Prostate gland (tissue), 2 donors: ENCODE data around the gene CREBL2. TPM values are rescaled to one million over a fixed set of nuclear protein-coding genes. Genes with fewer than 3 reads are reported as not detected.

Experiments used
- DNase-seq: peaks from one replicate; pipeline ENCODE4 v3.0.0-alpha.2; 2019; ENCODE audit warnings: low spot score
- H3K27ac ChIP-seq, 2 donors: fragments of 200-600 bp; sonication (generic); 2 replicates each; pipeline ENCODE4 v1.5.1; 2017 to 2019
- H3K27me3 ChIP-seq: fragments of 200-600 bp; sonication (generic); replicated peaks from 2 replicates; pipeline ENCODE4 v1.5.1; 2019; ENCODE audit not compliant: insufficient read depth
- H3K36me3 ChIP-seq, 2 donors: fragments of 200-600 bp; sonication (generic); 1 replicate in 1 of 2; 2 replicates in 1 of 2; pipeline versions ENCODE4 v1.5.1 to v1.8.1; 2017 to 2019
- H3K4me1 ChIP-seq: fragments of 200-600 bp; sonication (generic); replicated peaks from 2 replicates; pipeline ENCODE4 v1.5.1; 2019
- H3K4me3 ChIP-seq, 2 donors: fragments of 200-600 bp; sonication (generic); 2 replicates each; pipeline ENCODE4 v1.5.1; 2017 to 2019
- H3K9me3 ChIP-seq: fragments of 200-600 bp; sonication (generic); 2 replicates; pipeline ENCODE4 v1.5.1; 2017
- POLR2A ChIP-seq: fragments of 450-650 bp; IDR thresholded peaks from one replicate; pipeline ENCODE4 v1.6.1; 2016; ENCODE audit warnings: antibody characterized with exemption, mild to moderate bottlenecking
- POLR2AphosphoS5 ChIP-seq: sonication (generic); formaldehyde crosslinking; IDR thresholded peaks from one replicate; pipeline ENCODE4 v1.6.1; 2017; ENCODE audit warnings: antibody characterized with exemption
- WGBS: methylation state at CpG from one replicate; pipeline ENCODE4 v1.1.5; 2018; 5-methylcytosine and 5-hydroxymethylcytosine counted together
- intact Hi-C: fragments of 100-400 bp; cut with DNase I; formaldehyde crosslinking; loops from one replicate; pipeline ENCODE4 v1.14.2; 2022
- total RNA-seq, 2 donors: library from RNA; depleted of rRNA; stranded (reverse); fragments of >200 nt; gene quantifications; one replicate each; pipeline ENCODE4 v1.1.0, GENCODE V29; 2016
- TF ChIP-seq, protein P1 (sequence below), 4 experiments: fragments of 200-600 bp in 2 of 4; fragments of 450-650 bp in 2 of 4; sonication (generic) in 2 of 4; IDR thresholded peaks; 1 replicate in 3 of 4; 2 replicates in 1 of 4; pipeline ENCODE4 v1.5.1; 2016 to 2019; ENCODE audit warnings: antibody characterized with exemption in 4 of 4, mild to moderate bottlenecking in 2 of 4, moderate library complexity in 2 of 4

Gene CREBL2
- total RNA-seq, 2 donors from 2014 or later: 48.1 to 59.8 TPM

DNA sequence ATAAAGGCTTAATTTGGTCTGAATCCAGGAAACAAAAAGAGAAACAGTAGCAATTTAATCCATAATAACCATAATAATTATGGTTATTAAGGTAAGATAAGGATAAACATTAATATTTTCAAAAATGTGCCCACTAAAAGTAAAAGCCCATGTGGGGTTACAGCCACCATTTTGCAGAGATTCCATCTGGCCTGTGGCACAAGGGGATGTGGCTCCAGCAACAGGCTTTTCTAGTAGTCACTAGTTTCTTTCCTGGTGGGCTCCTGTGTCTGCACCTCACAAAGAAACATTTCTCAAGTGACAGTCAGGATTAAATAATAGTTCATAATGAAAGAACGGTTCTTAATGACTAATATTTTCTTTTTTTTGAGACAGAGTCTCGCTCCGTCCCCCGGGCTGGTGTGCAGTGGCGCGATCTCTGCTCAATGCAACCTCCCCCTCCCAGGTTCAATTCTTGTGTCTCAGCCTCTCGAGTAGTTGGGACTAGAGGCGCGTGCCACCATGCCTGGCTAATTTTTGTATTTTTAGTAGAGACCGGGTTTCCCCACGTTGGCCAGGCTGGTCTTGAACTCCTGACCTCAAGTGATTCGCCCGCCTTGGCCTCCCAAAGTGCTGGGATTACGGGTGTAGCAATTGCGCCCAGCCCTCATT is 52.1 kb downstream of the CREBL2 start:
- DNase-seq: no peak
- 96% methylated on average over 15 of the region's 15 CpGs for whole genome bisulfite sequencing

DNA sequence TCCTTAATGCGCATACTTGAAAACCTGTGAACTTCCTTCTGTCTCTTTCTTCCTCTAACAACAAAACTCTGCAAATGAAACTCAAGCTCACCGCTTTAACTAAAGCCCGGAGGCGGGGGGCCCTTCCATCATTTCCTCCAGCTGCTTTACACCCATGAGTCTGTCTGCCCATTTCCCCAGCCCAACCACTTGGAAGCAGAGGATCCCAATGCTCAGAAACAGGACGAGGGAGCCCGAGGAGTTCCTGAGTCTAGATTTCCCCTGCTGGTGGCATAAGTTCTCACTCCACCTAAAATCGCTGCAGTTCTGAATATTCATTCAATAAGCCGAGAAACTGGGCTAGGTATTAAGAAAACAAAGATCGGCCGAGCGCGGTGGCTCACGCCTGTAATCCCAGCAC is 53.5 kb downstream of the CREBL2 start:
- intact Hi-C loops: no loop called here
- WGBS: 86% methylated on average over 13 of the region's 13 CpGs
- no peak for DNase-seq
- Histone ChIP-seq H3K4me3 (no peak overlapping the region), H3K9me3 (no peaks in the 10 kb centered on the region), H3K36me3 (no peaks in the 10 kb centered on the region), H3K27ac (no peak overlapping the region), H3K4me1 (no peaks in the 10 kb centered on the region), H3K27me3 (no peaks in the 10 kb centered on the region)
- no peak for TF ChIP-seq POLR2AphosphoS5
- TF ChIP-seq, protein P1, sequence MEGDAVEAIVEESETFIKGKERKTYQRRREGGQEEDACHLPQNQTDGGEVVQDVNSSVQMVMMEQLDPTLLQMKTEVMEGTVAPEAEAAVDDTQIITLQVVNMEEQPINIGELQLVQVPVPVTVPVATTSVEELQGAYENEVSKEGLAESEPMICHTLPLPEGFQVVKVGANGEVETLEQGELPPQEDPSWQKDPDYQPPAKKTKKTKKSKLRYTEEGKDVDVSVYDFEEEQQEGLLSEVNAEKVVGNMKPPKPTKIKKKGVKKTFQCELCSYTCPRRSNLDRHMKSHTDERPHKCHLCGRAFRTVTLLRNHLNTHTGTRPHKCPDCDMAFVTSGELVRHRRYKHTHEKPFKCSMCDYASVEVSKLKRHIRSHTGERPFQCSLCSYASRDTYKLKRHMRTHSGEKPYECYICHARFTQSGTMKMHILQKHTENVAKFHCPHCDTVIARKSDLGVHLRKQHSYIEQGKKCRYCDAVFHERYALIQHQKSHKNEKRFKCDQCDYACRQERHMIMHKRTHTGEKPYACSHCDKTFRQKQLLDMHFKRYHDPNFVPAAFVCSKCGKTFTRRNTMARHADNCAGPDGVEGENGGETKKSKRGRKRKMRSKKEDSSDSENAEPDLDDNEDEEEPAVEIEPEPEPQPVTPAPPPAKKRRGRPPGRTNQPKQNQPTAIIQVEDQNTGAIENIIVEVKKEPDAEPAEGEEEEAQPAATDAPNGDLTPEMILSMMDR (IDR thresholded peaks at IDR 0.05): no peak
- no peak for TF ChIP-seq POLR2A

More for the DNA sequence above, 52.1 kb downstream of the CREBL2 start:
- Histone ChIP-seq H3K4me1 (no peaks in the 10 kb centered on the region), H3K27me3 (no peaks in the 10 kb centered on the region), H3K4me3 (no peak overlapping the region), H3K36me3 (no peaks in the 10 kb centered on the region), H3K9me3 (no peaks in the 10 kb centered on the region), H3K27ac (no peak overlapping the region)
- TF ChIP-seq, protein P1 (IDR thresholded peaks at IDR 0.05): no peak
- TF ChIP-seq POLR2A (no peak), POLR2AphosphoS5 (no peak)
- intact Hi-C loops: no loop called here

DNA sequence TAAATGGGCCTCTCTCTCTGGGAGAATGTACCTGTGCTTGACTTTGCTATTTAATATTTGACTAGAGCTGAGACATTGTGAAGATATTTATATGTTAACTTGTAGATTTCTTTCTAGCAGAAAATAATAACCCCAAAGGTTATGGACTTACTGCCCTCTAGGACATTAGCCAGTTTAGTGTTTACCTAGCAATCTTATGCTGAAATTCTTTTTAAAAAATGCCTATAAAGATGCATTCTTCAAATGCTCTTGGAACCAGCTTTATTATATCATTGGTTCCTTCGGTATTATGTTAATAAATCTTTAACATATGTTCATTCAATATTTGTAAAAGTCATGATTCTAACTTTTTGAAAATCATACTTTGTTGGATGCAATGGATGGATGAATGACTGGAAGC is 56.3 kb downstream of the CREBL2 start:
- DNase-seq: no peak
- WGBS: 63% methylated on average over 1 of the region's 1 CpG
- no peaks in the 10 kb centered on the region for H3K36me3 ChIP-seq
- TF ChIP-seq POLR2A (no peak), POLR2AphosphoS5 (no peak)
- TF ChIP-seq, protein P1 (IDR thresholded peaks at IDR 0.05): no peak
- H3K4me1 ChIP-seq: no peaks in the 10 kb centered on the region
- no peak overlapping the region for H3K4me3 ChIP-seq
- no peaks in the 10 kb centered on the region for H3K9me3 ChIP-seq
- no peak overlapping the region for H3K27ac ChIP-seq
- no peaks in the 10 kb centered on the region for H3K27me3 ChIP-seq
- intact Hi-C loops: no loop called here

DNA sequence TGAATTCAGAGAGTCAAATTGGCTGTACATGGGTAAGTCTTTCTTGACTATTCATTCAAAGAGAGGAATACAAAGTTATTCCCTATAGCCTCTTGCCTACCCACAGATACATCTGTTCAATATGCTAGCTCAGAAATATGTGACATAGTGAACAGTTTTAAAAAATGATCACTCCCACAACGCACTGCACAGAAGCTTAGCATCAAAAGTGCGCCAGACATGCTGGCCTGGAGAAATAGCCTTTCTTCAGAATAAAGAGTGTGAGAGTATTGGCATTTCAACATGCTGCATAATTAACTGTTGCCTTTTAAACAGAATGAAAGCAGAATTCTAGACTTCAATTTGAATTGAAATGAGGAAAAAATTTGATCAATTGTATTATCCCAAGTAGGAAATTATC is 57.3 kb downstream of the CREBL2 start:
- Histone ChIP-seq H3K27ac (no peak overlapping the region), H3K27me3 (no peaks in the 10 kb centered on the region), H3K9me3 (no peaks in the 10 kb centered on the region), H3K4me1 (no peaks in the 10 kb centered on the region), H3K36me3 (no peaks in the 10 kb centered on the region), H3K4me3 (no peak overlapping the region)
- TF ChIP-seq POLR2A: no peak
- TF ChIP-seq POLR2AphosphoS5: no peak
- TF ChIP-seq, protein P1 (IDR thresholded peaks at IDR 0.05): no peak
- intact Hi-C loops: no loop called here
- 92% methylated on average over 2 of the region's 2 CpGs for WGBS
- DNase-seq: no peak
